HepG2 (cell line): ENCODE data around the gene GADD45GIP1. TPM values are rescaled to one million over a fixed set of nuclear protein-coding genes. Genes with fewer than 3 reads are reported as not detected.
A peak's percentile ranks its signal among the peaks of the same experiment; 100 is the strongest.

Experiments used
- ARNT2 ChIP-seq: sonication (generic); formaldehyde crosslinking; IDR thresholded peaks from 2 replicates; pipeline ENCODE4 v1.8.0; 2022; ENCODE audit warnings: mild to moderate bottlenecking, low read depth, missing genetic modification reagents, moderate library complexity
- CCDC6 ChIP-seq: sonication (generic); formaldehyde crosslinking; IDR thresholded peaks from 2 replicates; pipeline ENCODE4 v1.8.1; 2022; ENCODE audit warnings: mild to moderate bottlenecking, missing genetic modification reagents, moderate library complexity
- DR1 ChIP-seq: sonication (generic); formaldehyde crosslinking; IDR thresholded peaks from 2 replicates; pipeline ENCODE4 v1.8.0; 2021; ENCODE audit warnings: mild to moderate bottlenecking, missing genetic modification reagents, inconsistent platforms
- FOXA1 ChIP-seq, 2 experiments: fragments of 450-650 bp in 1 of 2; sonication (generic) in 1 of 2; formaldehyde crosslinking in 1 of 2; IDR thresholded peaks; 2 replicates each; pipeline versions ENCODE4 v1.4.0 to v1.6.1; 2016 to 2020; ENCODE audit warnings: missing genetic modification reagents in 1 of 2
- HIC2 ChIP-seq: sonication (generic); formaldehyde crosslinking; IDR thresholded peaks from 2 replicates; pipeline ENCODE4 v1.9.0; 2022; ENCODE audit warnings: low read depth, missing genetic modification reagents
- HIVEP1 ChIP-seq: sonication (generic); formaldehyde crosslinking; IDR thresholded peaks from 2 replicates; pipeline ENCODE4 v1.4.0; 2020; ENCODE audit warnings: mild to moderate bottlenecking, missing genetic modification reagents
- IKZF5 ChIP-seq: IDR thresholded peaks from 2 replicates; pipeline ENCODE4 v1.6.1; 2018; ENCODE audit warnings: missing genetic modification reagents, mild to moderate bottlenecking, missing compliant biosample characterization
- NFKBIZ ChIP-seq: IDR thresholded peaks from 2 replicates; pipeline ENCODE4 v1.6.1; 2018; ENCODE audit warnings: missing genetic modification reagents, missing compliant biosample characterization
- PRPF4 ChIP-seq: fragments of 200-400 bp; formaldehyde crosslinking; IDR thresholded peaks from 2 replicates; pipeline ENCODE4 v1.6.1; 2016; ENCODE audit warnings: low read length, low read depth; ENCODE audit not compliant: poor library complexity, severe bottlenecking
- SATB2 ChIP-seq: sonication (generic); formaldehyde crosslinking; IDR thresholded peaks from 2 replicates; pipeline ENCODE4 v1.5.0; 2020; ENCODE audit warnings: missing genetic modification reagents
- U2AF1 ChIP-seq: fragments of 200-400 bp; formaldehyde crosslinking; optimal IDR thresholded peaks from 2 replicates; pipeline ENCODE3; 2017; ENCODE audit warnings: mild to moderate bottlenecking, low read depth, low read length
- ZNF383 ChIP-seq: sonication (generic); formaldehyde crosslinking; IDR thresholded peaks from 2 replicates; pipeline ENCODE4 v1.4.0; 2020; ENCODE audit warnings: missing genetic modification reagents, mild to moderate bottlenecking, borderline replicate concordance
- ZNF407 ChIP-seq: sonication (generic); formaldehyde crosslinking; IDR thresholded peaks from one replicate; pipeline ENCODE4 v1.5.1; 2020; ENCODE audit warnings: mild to moderate bottlenecking, missing genetic modification reagents; ENCODE audit errors: not compliant biosample characterization
- ZNF546 ChIP-seq: sonication (generic); formaldehyde crosslinking; conservative IDR thresholded peaks from 2 replicates; pipeline ENCODE4 v1.8.1; 2023; ENCODE audit warnings: mild to moderate bottlenecking, missing genetic modification reagents
- ZNF670 ChIP-seq: sonication (generic); formaldehyde crosslinking; IDR thresholded peaks from 2 replicates; pipeline ENCODE4 v1.8.0; 2022; ENCODE audit warnings: mild to moderate bottlenecking, missing genetic modification reagents, borderline replicate concordance
- polyA plus RNA-seq, 8 experiments: library from polyadenylated mRNA; depleted of rRNA in 3 of 8; stranded (reverse) in 7 of 8; unstranded in 1 of 8; fragments of >200 nt; fragmentation: Illumina TruSeq in 4 of 8; extraction: Trizol in 4 of 8; gene quantifications; 2 replicates each; pipeline versions ENCODE4 v1.2.1 to v1.2.3, GENCODE V29; 2011 to 2016; ENCODE audit warnings: low read depth in 4 of 8, missing spikeins in 1 of 8, mixed read lengths in 1 of 8; ENCODE audit not compliant: insufficient read depth in 1 of 8
- total RNA-seq, 5 experiments: library from RNA; depleted of rRNA; stranded (reverse); fragments of >200 nt; fragmentation: Illumina TruSeq; extraction: Trizol; gene quantifications; 2 replicates each; pipeline ENCODE4 v1.2.3, GENCODE V29; 2016; ENCODE audit warnings: low read depth in 1 of 5
- TF ChIP-seq, protein P1 (sequence below): sonication (generic); formaldehyde crosslinking; IDR thresholded peaks from 2 replicates; pipeline ENCODE4 v1.4.0; 2020; ENCODE audit warnings: missing genetic modification reagents

The GADD45GIP1 gene
- total and polyA plus RNA-seq, 2 of the 13 experiments (the other 11 are each of a cell fraction or from before 2014, with no cell fraction given) = 24.6 to 30.7 TPM

- peak; percentile 74 for TF ChIP-seq ZNF407 (CRISPR knock-in tag)
- no peak; the same call in 1 of the 2 replicates for TF ChIP-seq ARNT2
- peak; percentile 85 for TF ChIP-seq IKZF5
- TF ChIP-seq, protein P1, sequence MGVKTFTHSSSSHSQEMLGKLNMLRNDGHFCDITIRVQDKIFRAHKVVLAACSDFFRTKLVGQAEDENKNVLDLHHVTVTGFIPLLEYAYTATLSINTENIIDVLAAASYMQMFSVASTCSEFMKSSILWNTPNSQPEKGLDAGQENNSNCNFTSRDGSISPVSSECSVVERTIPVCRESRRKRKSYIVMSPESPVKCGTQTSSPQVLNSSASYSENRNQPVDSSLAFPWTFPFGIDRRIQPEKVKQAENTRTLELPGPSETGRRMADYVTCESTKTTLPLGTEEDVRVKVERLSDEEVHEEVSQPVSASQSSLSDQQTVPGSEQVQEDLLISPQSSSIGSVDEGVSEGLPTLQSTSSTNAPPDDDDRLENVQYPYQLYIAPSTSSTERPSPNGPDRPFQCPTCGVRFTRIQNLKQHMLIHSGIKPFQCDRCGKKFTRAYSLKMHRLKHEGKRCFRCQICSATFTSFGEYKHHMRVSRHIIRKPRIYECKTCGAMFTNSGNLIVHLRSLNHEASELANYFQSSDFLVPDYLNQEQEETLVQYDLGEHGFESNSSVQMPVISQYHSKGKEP = no peak
- peak; percentile 55; the same call in 1 of the 2 replicates for TF ChIP-seq DR1 (CRISPR knock-in tag)
- TF ChIP-seq ZNF546 (CRISPR knock-in tag) = 0 out of 2 replicates have a peak, but pooled peaks have one; percentile 69
- no peak for TF ChIP-seq PRPF4
- TF ChIP-seq CCDC6 = peak; percentile 64; the same call in 1 of the 2 replicates
- TF ChIP-seq ZNF670 = peak; percentile 97
- TF ChIP-seq HIC2 (CRISPR knock-in tag) = no peak
- 0 out of 2 replicates have a peak, but pooled peaks have one; percentile 34 for TF ChIP-seq SATB2 (CRISPR knock-in tag)
- TF ChIP-seq ZNF383 (CRISPR knock-in tag) = no peak; the same call in 1 of the 2 replicates
- TF ChIP-seq HIVEP1 (CRISPR knock-in tag) = no peak
- TF ChIP-seq NFKBIZ (CRISPR knock-in tag) = no peak; the same call in 1 of the 2 replicates
- TF ChIP-seq FOXA1 (IDR thresholded peaks at IDR 0.05) = no peak
- TF ChIP-seq FOXA1 (CRISPR knock-in tag; IDR thresholded peaks at IDR 0.05) = peak; percentile 36; the same call in 1 of the 2 replicates
- TF ChIP-seq U2AF1 = no peak
These were observed 11.4 kb downstream of the GADD45GIP1 start, which contains the start of gene RAD23A (continued) for GRCh38 chr19:12945479-12946091.
